GM21515 (cell line): ENCODE results near the gene PRODH.
"Not testable (repeated sequence)": the region's sequence is repeated elsewhere in the genome, so short reads cannot be mapped to it uniquely, and the experiment has no call there.

ENCODE experiments used
- ATAC-seq: cut with Tn5 transposase; IDR thresholded peaks from one replicate; pipeline ENCODE4 v1.9.1; 2021; ENCODE audit not compliant: unreplicated experiment

The PRODH gene

GRCh38 chr22:18968011-18968749, 32.1 kb upstream of the PRODH start:
- ATAC-seq: no peak

- ATAC-seq: not testable (repeated sequence)
These were observed 31.4 kb upstream of the PRODH start for GRCh38 chr22:18967391-18968010.

- ATAC-seq: no peak
These were observed 30.7 kb upstream of the PRODH start for GRCh38 chr22:18966748-18967147.

GRCh38 chr22:18965526-18966421, 29.7 kb upstream of the PRODH start:
- ATAC-seq: no peak

- not testable (repeated sequence) for ATAC-seq
These were observed 28.6 kb upstream of the PRODH start for GRCh38 chr22:18964501-18965265.

- ATAC-seq: not testable (repeated sequence)
These were observed 28.0 kb upstream of the PRODH start for GRCh38 chr22:18964051-18964450.

GRCh38 chr22:18962308-18962635, 26.2 kb upstream of the PRODH start:
- ATAC-seq: no peak

GRCh38 chr22:18961632-18962307, 25.7 kb upstream of the PRODH start:
- ATAC-seq: not testable (repeated sequence)

- ATAC-seq: not testable (repeated sequence)
These were observed 25.1 kb upstream of the PRODH start for GRCh38 chr22:18961201-18961600.

- not testable (repeated sequence) for ATAC-seq
These were observed 24.2 kb upstream of the PRODH start for GRCh38 chr22:18960166-18960820.

- ATAC-seq: not testable (repeated sequence)
These were observed 23.6 kb upstream of the PRODH start for GRCh38 chr22:18959741-18960140.

- not testable (repeated sequence) for ATAC-seq
These were observed 23.2 kb upstream of the PRODH start for GRCh38 chr22:18959266-18959665.

- ATAC-seq: not testable (repeated sequence)
These were observed 22.6 kb upstream of the PRODH start for GRCh38 chr22:18958738-18959137.

- ATAC-seq: not testable (repeated sequence)
These were observed 22.2 kb upstream of the PRODH start for GRCh38 chr22:18958321-18958705.

GRCh38 chr22:18957621-18958320, 21.7 kb upstream of the PRODH start:
- not testable (repeated sequence) for ATAC-seq

- ATAC-seq: not testable (repeated sequence)
These were observed 20.9 kb upstream of the PRODH start for GRCh38 chr22:18956956-18957355.

GRCh38 chr22:18956121-18956895, 20.2 kb upstream of the PRODH start:
- not testable (repeated sequence) for ATAC-seq

GRCh38 chr22:18955696-18956095, 19.6 kb upstream of the PRODH start:
- no peak for ATAC-seq
